ENCODE results near the gene SLC2A11.

SLC2A11 gene

DNA sequence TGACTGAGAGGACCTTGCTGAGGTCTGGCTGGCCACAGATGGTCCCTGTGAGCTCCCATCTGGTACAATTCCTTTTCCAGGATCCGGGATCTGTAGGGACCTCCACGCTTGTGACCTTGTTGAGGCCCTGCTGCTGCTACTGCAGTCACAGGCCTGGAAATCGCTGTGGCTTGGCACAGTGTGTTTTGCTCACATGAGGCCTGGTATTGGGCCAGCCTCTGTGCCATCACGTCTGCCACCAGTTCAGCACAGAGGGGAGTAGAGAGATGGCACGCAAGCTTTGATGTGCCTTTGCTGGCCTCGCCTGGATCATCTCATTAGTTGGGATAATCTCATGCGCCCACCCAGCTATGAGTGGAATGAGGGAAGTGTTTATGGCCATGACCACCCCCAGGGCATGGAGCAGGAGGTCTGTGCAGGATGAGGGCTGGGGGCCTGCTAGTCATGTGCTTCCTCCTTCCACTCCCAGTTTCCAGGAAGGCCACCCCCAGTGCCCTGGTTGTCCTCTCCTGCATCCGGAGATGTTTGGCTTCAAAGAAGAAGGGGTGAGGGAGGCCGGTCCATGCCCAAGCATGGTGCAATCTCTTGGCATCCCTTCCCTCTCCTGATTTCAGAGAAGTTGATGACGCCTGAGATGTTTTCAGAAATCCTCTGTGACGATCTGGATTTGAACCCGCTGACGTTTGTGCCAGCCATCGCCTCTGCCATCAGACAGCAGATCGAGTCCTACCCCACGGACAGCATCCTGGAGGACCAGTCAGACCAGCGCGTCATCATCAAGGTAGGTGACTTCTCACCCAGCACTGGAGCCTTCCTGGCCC, 41.3 kb upstream of the SLC2A11 start:
- TF ChIP-seq CTCF (IDR thresholded peaks at IDR 0.05; ENCODE audit: insufficient read depth, low read length, poor library complexity, severe bottlenecking) (no peak), EZH2phosphoT487 (conservative IDR thresholded peaks at IDR 0.05; ENCODE audit: low read length) (no peak)
- no peak overlapping the region for H3K4me3 ChIP-seq (ENCODE audit: insufficient read depth, low read length, poor library complexity, severe bottlenecking)
- no peaks in the 10 kb centered on the region for H3K27me3 ChIP-seq (ENCODE audit: low read length)
- H3K79me2 ChIP-seq (ENCODE audit: insufficient read depth, low read length), result peaks cover 56% of the 10 kb centered on the region
- peaks cover 2% of the 10 kb centered on the region; the same call in 1 of the 2 replicates for H4K20me1 ChIP-seq (ENCODE audit: low read depth, low read length)
- H3K4me2 ChIP-seq (ENCODE audit: low read depth, low read length, poor library complexity, severe bottlenecking), result no peak overlapping the region
- no peaks in the 10 kb centered on the region for H3K9me3 ChIP-seq (ENCODE audit: insufficient read depth, low read length)
- no peak overlapping the region for H3K27ac ChIP-seq (ENCODE audit: low read depth, low read length)
- H3F3A ChIP-seq (ENCODE audit: insufficient read depth), result peaks cover 15% of the 10 kb centered on the region; the same call in 1 of the 2 replicates
- peaks cover 19% of the 10 kb centered on the region for H3K36me3 ChIP-seq (ENCODE audit: low read length)
- no peak overlapping the region for H2AFZ ChIP-seq (ENCODE audit: low read depth, low read length, severe bottlenecking)
- H3K9me2 ChIP-seq (replicated peaks; ENCODE audit: insufficient read depth, low read length), result no peaks in the 10 kb centered on the region
- H3K9ac ChIP-seq (ENCODE audit: low read length), result no peak overlapping the region

- Histone ChIP-seq H3K4me2 (ENCODE audit: low read depth, low read length, poor library complexity, severe bottlenecking) (no peak overlapping the region), H3K27ac (ENCODE audit: low read depth, low read length) (no peak overlapping the region)
These were observed 40.5 kb upstream of the SLC2A11 start for GRCh38 chr22:23817146-23817545.

GRCh38 chr22:23818541-23818940, 39.1 kb upstream of the SLC2A11 start:
- Histone ChIP-seq H3F3A (ENCODE audit: insufficient read depth) (0 out of 2 replicates have a peak, but pooled peaks cover 3% of the 10 kb centered on the region), H3K79me2 (ENCODE audit: insufficient read depth, low read length) (peaks cover 41% of the 10 kb centered on the region), H3K9me2 (replicated peaks; ENCODE audit: insufficient read depth, low read length) (no peaks in the 10 kb centered on the region), H3K4me2 (ENCODE audit: low read depth, low read length, poor library complexity, severe bottlenecking) (no peak overlapping the region), H3K9me3 (ENCODE audit: insufficient read depth, low read length) (no peaks in the 10 kb centered on the region), H2AFZ (ENCODE audit: low read depth, low read length, severe bottlenecking) (no peak overlapping the region), H3K27ac (ENCODE audit: low read depth, low read length) (no peak overlapping the region), H3K36me3 (ENCODE audit: low read length) (peaks cover 3% of the 10 kb centered on the region), H3K9ac (ENCODE audit: low read length) (no peak overlapping the region), H3K27me3 (ENCODE audit: low read length) (no peaks in the 10 kb centered on the region), H4K20me1 (ENCODE audit: low read depth, low read length) (peaks cover 2% of the 10 kb centered on the region; the same call in 1 of the 2 replicates), H3K4me3 (ENCODE audit: insufficient read depth, low read length, poor library complexity, severe bottlenecking) (no peak overlapping the region)
- TF ChIP-seq EZH2phosphoT487 (conservative IDR thresholded peaks at IDR 0.05; ENCODE audit: low read length) (no peak), CTCF (IDR thresholded peaks at IDR 0.05; ENCODE audit: insufficient read depth, low read length, poor library complexity, severe bottlenecking) (no peak)

More at GRCh38 chr22:23817146-23817545, 40.5 kb upstream of the SLC2A11 start:
- no peak for TF ChIP-seq CTCF (IDR thresholded peaks at IDR 0.05; ENCODE audit: insufficient read depth, low read length, poor library complexity, severe bottlenecking)
- TF ChIP-seq EZH2phosphoT487 (conservative IDR thresholded peaks at IDR 0.05; ENCODE audit: low read length), result no peak
- Histone ChIP-seq H2AFZ (ENCODE audit: low read depth, low read length, severe bottlenecking) (no peak overlapping the region), H3K9me2 (replicated peaks; ENCODE audit: insufficient read depth, low read length) (no peaks in the 10 kb centered on the region), H3K9me3 (ENCODE audit: insufficient read depth, low read length) (no peaks in the 10 kb centered on the region), H3F3A (ENCODE audit: insufficient read depth) (peaks cover 9% of the 10 kb centered on the region; the same call in 1 of the 2 replicates), H3K4me3 (ENCODE audit: insufficient read depth, low read length, poor library complexity, severe bottlenecking) (no peak overlapping the region), H3K36me3 (ENCODE audit: low read length) (peaks cover 13% of the 10 kb centered on the region), H4K20me1 (ENCODE audit: low read depth, low read length) (peaks cover 2% of the 10 kb centered on the region; the same call in 1 of the 2 replicates), H3K79me2 (ENCODE audit: insufficient read depth, low read length) (peaks cover 49% of the 10 kb centered on the region), H3K27me3 (ENCODE audit: low read length) (no peaks in the 10 kb centered on the region), H3K9ac (ENCODE audit: low read length) (no peak overlapping the region)

Data from SU-DHL-6 (cell line).